ENCODE data around the gene XPC.
"Not testable (repeated sequence)": the region's sequence is repeated elsewhere in the genome, so short reads cannot be mapped to it uniquely, and the experiment has no call there.

Gene XPC

DNA sequence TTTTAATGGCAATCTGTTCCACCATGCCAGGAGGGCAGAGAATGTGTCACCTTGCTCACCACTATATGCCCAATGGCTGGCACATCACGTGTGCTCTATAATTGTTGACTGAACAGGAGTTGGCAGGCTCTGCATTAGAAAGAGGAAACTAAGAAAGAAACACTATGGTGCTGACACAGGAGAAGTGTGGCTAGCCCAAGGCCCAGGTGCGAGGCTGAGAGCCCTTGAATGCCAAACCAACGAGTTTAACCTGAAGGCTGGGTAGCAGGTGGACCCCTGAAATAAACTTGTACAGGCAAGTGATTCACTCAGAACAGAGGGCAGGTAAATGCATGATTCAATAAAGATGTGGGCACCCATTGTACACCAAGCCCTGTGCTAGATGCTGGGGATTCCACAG lies 56.1 kb downstream of the XPC start:
- no peak overlapping the region for H3K4me3 ChIP-seq (ENCODE audit: low read depth, low read length)

DNA sequence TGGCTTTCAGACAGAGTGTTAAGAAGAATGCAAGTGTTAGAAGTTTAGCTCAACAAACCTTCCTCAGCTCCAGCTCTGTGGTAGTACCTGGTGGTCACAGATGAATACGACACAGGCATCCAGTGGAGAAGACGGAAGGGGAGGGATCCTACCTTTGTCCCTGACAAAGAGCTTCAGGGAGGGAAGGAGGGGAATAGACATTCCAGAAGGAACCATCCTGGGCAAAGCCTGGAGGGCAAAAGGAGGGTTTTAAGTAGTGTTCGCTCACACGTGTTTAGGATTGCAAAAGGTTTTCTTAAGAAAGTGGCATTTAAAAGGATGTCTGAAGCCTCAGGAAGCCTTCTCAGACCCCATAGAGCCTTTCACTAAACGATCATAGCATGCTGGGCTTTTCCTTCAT lies 56.5 kb downstream of the XPC start:
- H3K4me3 ChIP-seq (ENCODE audit: low read depth, low read length) = no peak overlapping the region

DNA sequence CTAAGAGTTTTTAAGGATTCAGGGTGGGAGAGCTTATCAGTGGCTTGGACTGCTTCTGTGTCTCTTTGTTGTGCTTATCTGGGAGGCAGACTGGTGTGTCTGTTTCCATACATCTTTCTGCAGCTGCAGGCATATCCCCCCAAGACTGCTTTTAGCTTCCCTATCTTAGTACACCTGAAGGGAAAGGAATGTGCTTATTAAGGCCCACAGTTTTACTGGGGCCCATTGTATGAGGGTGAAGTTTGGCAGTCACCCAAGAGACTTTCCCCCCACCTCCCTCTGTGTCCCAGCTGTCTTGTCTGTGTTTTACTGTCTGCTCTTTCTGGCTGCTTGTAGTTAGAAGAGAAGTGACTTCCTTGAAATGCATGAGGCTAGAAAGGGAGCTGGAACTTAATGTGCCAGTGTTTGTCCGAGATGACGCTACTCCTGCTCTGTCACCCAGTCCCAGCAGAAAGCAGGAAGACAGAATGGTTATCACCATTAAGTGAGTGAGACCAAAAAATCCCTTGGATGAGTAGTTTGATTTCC lies 57.4 kb downstream of the XPC start:
- not testable (repeated sequence) for H3K4me3 ChIP-seq (ENCODE audit: low read depth, low read length)

DNA sequence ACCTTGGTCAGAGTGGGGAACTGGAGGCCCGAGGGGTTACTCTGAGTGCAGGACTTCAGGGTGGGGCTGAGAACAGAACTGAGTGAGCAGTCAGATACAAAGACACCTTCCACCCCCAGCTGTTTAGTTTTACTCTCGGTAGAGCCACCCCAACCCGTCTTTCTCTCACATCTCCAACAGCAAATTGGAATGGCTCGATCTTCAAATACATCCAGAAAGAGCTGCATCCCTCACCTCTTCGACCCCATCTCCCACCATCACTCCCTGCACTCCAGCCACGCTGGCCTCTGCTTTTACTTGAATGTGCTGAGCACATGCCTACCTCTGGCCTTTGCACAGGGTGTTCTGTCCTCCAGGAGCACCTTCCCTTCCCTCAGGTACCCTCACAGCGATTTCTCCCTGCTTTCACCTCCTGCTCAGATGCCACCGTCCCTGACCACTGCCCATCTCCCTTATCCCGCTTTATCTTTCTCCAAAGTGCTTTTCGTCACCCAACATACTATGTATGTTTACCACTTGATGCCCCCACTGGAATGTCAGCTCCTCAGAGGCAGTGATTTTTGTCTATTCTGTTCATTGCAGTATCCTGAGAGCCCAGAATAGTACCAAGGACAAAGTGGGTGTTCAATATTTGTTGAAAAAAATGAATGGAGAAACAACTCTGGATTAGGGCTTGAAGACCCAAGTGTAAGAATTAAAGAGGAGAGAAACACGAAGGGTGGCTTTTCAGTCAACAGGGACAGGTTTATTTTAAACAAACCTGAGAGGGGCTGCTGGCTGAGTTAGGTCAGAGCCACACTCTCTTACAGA lies 58.1 kb downstream of the XPC start:
- H3K4me3 ChIP-seq (ENCODE audit: low read depth, low read length) = no peak overlapping the region

DNA sequence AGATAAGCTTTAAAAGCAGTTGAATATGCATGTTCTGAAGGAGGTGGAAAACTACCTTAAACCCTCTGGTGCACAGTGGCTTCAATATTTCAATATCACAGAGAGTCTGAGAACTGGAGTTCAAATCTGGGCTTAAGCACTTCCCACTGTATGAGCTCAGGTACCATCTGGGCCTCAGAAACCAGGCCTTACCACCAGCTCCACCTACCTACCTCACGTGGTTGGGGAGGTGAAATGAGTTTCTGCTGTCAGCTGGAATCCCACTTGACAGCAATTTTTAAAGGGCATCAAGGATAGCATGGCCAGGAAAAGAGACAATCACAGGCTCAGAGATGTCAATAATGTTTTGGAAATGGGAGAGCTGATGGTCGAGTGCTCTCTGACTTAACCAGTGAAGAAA lies 58.8 kb downstream of the XPC start:
- H3K4me3 ChIP-seq (ENCODE audit: low read depth, low read length) = no peak overlapping the region

DNA sequence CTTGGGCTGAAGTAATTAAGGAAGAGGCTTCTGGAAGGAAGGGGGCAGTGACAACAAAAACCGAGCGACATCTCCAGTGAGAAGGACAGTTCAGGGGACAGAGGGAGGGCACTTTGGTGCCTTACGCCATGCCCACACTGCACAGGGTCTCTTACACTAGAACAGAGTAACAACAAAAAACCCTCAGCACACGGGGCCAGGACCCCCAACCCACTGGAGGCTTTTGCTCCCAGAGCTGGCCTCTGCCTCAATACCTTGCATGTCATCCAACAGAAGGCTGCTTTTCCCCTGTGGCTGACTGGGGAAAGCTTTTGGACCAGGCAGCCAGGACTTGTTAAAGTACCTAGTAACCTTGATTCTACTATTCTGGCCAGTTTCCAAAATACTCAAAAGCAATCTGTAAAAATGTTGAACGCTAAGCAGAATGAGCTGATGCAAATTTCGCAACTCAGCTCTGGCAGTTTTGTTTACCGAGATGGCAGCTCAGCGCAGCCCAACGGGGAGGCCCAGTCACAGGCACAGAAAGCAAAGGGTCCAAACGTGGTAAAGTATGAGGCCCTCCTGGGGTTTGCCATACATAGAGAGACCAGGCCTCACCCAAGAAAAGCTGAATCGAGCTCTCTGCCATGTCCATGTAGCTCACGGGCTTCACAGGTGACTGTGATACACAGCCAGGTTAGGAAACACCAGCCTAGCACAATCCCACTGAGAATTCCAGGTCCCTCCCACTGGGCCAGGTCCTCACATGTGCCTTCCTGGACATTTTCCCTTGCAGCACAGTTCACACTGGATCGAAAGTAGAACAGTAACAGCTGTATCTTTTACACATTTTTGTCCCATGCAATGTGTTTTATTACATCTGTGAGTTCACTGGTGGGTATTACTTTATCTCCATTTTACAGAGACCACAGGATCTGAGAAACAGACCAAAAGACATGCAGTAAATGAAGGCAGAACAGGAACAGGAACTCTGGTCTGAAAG lies 59.7 kb downstream of the XPC start:
- H3K4me3 ChIP-seq (ENCODE audit: low read depth, low read length) = no peak overlapping the region

DNA sequence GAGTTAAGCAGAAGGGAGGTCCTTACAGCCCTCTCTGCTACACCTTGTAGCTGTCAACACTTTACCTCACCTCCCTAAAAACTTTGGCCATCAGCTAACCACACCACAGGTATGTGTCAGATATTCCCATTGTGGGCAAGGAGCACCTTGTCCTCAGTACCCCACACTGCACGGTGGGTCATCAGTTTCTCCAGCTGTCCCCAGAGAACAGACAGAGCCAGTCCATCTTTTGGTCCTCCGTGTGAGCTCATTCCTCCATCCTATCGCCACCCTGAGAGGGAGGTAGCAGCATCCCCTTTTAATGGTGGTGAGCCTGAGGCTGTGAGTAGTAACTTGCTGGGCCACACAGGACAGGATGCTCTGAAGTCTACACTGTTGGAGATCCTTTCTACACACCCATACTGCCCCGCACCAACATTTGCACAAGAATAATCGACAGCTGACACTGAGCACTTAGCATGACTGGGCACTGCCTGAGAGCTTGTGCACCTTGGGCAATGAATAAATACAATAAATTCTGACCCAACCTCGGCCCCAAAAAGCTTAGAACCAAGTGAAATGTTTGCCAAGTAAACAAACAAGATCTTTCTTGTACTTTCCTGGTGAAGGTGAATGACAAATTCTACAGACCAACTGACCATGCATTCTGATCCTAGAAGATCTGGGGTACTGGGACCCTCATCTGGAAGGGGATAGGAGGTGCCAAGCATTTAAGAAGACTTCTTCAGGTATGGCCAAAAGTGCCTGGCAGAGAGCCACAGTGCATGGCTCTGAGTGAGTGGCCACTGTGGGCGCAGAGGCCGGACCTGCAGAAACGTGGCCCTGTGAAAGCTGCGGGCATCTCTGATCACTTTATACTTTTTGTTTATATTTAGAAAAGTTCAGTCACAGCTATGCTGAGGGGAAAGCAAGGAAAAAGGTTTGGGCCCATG lies 60.7 kb downstream of the XPC start:
- no peak overlapping the region for H3K4me3 ChIP-seq (ENCODE audit: low read depth, low read length)

DNA sequence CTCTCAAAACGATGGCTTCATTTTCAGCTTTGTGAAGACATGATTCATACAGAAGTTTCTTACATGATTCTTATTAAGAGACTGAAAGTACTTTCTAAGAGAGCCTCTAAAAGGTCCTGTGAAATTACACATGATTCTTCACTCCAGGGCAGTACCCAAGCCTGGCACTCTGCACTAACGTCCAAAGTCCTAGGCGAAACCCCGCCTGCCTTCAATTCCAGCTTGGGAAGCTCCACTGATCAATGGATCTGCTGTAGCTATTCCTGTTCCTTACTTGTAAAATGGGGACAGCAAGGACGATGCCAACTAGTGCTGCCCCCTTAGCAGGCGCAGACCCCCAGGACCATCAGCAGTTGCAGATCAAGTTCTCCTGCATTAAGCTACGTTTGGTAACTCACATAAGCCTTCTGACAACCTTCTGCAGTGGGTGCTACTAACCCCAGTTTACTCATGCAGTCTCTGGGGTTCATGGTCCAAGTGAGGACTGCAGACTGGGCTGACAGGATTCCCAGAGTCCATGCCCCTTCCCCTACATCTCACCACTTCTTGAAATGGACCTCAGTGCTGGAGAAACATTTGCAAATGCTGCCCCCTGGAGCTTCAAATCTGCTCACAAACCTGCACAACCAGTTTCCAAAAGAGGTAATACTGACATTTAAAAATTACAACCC lies 64.3 kb downstream of the XPC start:
- no peak overlapping the region for H3K4me3 ChIP-seq (ENCODE audit: low read depth, low read length)

DNA sequence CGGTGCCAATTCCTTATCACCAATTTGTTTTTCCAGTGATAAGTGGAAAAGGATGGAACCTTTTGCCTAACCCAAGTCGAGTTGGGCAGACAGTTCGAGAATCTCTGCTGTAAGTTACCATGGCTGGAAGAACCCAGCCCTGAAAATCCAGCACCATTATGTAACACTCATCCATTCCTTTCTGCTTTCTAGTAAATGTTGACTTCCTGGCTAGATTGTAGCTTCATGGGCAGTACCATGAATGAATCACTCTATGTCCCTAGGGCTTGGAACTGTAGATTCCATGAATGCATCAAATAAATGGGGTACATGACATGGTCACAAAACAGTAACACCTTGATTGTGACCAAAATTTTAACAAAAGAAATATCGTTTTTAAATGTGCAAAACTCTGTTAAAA lies 67.7 kb downstream of the XPC start:
- H3K4me3 ChIP-seq (ENCODE audit: low read depth, low read length) = no peak overlapping the region

DNA sequence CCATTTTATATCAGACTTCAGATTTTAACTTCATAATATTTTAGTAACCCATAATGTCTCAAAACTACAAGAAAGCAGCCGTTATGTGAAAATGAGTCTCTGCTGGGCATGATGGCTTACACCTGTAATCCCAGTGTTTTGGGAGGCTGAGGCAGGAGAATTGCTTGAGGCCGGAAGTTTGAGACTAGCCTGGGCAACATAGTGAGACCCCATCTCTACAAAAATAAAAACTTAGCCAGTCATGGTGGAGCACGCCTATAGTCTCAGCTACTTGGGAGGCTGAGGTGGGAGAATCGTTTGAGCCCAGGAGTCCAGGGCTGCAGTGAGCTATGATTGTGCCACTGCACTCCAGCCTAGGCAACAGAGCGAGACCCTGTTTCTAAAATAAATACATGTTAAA lies 68.6 kb downstream of the XPC start:
- not testable (repeated sequence) for H3K4me3 ChIP-seq (ENCODE audit: low read depth, low read length)

DNA sequence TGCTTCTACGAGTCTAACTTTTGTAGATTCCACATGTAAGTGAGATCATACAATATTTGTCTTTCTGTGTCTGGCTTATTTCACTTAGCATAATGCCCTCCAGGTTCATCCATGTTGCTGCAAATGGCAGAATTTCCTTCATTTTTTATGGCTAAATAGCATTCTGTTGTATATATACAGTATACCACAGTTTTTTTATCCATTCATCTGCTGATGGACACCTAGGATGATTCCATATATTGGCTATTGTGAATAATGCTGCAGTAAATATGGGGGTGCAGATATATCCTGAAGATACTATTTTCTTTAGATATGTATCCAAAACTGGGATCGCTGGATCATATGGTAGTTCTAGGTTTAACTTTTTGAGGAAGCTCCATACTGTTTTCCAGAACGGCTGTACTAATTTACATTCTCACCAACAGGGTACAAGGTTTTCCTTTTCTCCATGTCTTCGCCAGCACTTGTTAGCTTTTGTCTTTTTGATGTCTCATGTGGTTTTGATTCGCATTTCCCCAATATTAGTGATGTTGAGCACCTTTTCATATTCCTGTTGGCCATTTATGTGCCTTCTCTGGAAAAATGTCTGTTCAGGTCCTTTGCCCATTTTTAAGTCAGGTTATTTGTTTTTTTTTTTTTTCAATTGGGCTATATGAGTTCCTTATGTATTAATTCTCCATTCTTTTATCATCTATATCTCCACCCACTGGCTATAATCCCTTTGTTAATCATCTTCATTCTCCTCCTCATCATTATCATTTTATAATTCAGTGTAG lies 80.6 kb downstream of the XPC start:
- H3K4me3 ChIP-seq (ENCODE audit: low read depth, low read length) = no peak overlapping the region

DNA sequence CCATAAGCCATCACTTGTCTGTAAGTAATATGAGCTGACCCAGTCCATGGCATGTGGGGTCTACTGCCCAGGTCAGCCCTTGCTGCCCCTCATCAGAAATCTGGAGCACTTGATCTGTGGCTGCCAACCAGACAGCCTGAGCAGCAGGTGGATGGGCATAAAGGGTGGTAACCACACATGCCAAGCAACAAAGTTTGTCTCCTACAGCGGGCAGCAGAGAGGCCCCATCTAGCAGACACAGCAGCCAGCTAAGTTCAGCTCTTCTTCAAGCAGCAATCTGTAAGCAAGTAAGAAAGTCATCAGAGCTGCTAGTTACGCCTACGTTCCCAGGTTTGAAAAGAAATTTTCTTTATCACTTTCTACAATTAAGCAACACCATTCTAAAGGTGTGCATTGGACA lies 81.7 kb downstream of the XPC start:
- H3K4me3 ChIP-seq (ENCODE audit: low read depth, low read length) = no peak overlapping the region
